ENCODE data around the gene MED25. TPM values are rescaled to one million over a fixed set of nuclear protein-coding genes. Genes with fewer than 3 reads are reported as not detected.

MED25 gene
- total and polyA plus RNA-seq, 2 experiments from 2014 or later = 45.6 to 58.6 TPM

GRCh38 chr19:49874503-49875157 lies 56.5 kb downstream of the MED25 start:
- ATAC-seq (no peak), DNase-seq (ENCODE audit: low spot score) (no peak)
- Mint-ChIP-seq H3K4me1 (peaks cover 30% of the 10 kb centered on the region), H3K9me3 (no peaks in the 10 kb centered on the region; the same call in 2 of the 3 replicates), H3K4me3 (no peak overlapping the region; the same call in 1 of the 3 replicates), H3K27ac (no peak overlapping the region; the same call in 1 of the 2 replicates), H3K27me3 (ENCODE audit: insufficient read depth, low read depth, poor library complexity) (peaks cover 18% of the 10 kb centered on the region), H3K36me3 (ENCODE audit: low read depth) (peaks cover 29% of the 10 kb centered on the region)
- peaks cover 21% of the 10 kb centered on the region; the same call in 1 of the 2 replicates for H3F3A ChIP-seq (replicated peaks; ENCODE audit: low read depth)
- TF ChIP-seq JUNB (IDR thresholded peaks at IDR 0.05; ENCODE audit: unreplicated experiment) (no peak), ZNF114 (CRISPR knock-in tag; IDR thresholded peaks at IDR 0.05) (no peak), NANOG (IDR thresholded peaks at IDR 0.05; ENCODE audit: borderline replicate concordance) (no peak), CTCF (conservative IDR thresholded peaks at IDR 0.05; ENCODE audit: low read depth in 2 of 2) (no peak), EZH2phosphoT487 (IDR thresholded peaks at IDR 0.05; ENCODE audit: unreplicated experiment) (no peak), ZNF331 (CRISPR knock-in tag; IDR thresholded peaks at IDR 0.05; ENCODE audit: low read depth) (no peak), CREB1 (CRISPR knock-in tag; IDR thresholded peaks at IDR 0.05; ENCODE audit: low read depth) (no peak), STAT1 (IDR thresholded peaks at IDR 0.05; ENCODE audit: unreplicated experiment) (no peak), EZH2 (IDR thresholded peaks at IDR 0.05; ENCODE audit: low read depth, unreplicated experiment) (no peak), POLR2AphosphoS5 (IDR thresholded peaks at IDR 0.05; ENCODE audit: low read depth) (no peak)
- TF ChIP-seq, protein P1, sequence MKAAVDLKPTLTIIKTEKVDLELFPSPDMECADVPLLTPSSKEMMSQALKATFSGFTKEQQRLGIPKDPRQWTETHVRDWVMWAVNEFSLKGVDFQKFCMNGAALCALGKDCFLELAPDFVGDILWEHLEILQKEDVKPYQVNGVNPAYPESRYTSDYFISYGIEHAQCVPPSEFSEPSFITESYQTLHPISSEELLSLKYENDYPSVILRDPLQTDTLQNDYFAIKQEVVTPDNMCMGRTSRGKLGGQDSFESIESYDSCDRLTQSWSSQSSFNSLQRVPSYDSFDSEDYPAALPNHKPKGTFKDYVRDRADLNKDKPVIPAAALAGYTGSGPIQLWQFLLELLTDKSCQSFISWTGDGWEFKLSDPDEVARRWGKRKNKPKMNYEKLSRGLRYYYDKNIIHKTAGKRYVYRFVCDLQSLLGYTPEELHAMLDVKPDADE (IDR thresholded peaks at IDR 0.05) = no peak
- TF ChIP-seq, protein P2, sequence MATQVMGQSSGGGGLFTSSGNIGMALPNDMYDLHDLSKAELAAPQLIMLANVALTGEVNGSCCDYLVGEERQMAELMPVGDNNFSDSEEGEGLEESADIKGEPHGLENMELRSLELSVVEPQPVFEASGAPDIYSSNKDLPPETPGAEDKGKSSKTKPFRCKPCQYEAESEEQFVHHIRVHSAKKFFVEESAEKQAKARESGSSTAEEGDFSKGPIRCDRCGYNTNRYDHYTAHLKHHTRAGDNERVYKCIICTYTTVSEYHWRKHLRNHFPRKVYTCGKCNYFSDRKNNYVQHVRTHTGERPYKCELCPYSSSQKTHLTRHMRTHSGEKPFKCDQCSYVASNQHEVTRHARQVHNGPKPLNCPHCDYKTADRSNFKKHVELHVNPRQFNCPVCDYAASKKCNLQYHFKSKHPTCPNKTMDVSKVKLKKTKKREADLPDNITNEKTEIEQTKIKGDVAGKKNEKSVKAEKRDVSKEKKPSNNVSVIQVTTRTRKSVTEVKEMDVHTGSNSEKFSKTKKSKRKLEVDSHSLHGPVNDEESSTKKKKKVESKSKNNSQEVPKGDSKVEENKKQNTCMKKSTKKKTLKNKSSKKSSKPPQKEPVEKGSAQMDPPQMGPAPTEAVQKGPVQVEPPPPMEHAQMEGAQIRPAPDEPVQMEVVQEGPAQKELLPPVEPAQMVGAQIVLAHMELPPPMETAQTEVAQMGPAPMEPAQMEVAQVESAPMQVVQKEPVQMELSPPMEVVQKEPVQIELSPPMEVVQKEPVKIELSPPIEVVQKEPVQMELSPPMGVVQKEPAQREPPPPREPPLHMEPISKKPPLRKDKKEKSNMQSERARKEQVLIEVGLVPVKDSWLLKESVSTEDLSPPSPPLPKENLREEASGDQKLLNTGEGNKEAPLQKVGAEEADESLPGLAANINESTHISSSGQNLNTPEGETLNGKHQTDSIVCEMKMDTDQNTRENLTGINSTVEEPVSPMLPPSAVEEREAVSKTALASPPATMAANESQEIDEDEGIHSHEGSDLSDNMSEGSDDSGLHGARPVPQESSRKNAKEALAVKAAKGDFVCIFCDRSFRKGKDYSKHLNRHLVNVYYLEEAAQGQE (IDR thresholded peaks at IDR 0.05; ENCODE audit: unreplicated experiment) = no peak
- TF ChIP-seq, protein P3, sequence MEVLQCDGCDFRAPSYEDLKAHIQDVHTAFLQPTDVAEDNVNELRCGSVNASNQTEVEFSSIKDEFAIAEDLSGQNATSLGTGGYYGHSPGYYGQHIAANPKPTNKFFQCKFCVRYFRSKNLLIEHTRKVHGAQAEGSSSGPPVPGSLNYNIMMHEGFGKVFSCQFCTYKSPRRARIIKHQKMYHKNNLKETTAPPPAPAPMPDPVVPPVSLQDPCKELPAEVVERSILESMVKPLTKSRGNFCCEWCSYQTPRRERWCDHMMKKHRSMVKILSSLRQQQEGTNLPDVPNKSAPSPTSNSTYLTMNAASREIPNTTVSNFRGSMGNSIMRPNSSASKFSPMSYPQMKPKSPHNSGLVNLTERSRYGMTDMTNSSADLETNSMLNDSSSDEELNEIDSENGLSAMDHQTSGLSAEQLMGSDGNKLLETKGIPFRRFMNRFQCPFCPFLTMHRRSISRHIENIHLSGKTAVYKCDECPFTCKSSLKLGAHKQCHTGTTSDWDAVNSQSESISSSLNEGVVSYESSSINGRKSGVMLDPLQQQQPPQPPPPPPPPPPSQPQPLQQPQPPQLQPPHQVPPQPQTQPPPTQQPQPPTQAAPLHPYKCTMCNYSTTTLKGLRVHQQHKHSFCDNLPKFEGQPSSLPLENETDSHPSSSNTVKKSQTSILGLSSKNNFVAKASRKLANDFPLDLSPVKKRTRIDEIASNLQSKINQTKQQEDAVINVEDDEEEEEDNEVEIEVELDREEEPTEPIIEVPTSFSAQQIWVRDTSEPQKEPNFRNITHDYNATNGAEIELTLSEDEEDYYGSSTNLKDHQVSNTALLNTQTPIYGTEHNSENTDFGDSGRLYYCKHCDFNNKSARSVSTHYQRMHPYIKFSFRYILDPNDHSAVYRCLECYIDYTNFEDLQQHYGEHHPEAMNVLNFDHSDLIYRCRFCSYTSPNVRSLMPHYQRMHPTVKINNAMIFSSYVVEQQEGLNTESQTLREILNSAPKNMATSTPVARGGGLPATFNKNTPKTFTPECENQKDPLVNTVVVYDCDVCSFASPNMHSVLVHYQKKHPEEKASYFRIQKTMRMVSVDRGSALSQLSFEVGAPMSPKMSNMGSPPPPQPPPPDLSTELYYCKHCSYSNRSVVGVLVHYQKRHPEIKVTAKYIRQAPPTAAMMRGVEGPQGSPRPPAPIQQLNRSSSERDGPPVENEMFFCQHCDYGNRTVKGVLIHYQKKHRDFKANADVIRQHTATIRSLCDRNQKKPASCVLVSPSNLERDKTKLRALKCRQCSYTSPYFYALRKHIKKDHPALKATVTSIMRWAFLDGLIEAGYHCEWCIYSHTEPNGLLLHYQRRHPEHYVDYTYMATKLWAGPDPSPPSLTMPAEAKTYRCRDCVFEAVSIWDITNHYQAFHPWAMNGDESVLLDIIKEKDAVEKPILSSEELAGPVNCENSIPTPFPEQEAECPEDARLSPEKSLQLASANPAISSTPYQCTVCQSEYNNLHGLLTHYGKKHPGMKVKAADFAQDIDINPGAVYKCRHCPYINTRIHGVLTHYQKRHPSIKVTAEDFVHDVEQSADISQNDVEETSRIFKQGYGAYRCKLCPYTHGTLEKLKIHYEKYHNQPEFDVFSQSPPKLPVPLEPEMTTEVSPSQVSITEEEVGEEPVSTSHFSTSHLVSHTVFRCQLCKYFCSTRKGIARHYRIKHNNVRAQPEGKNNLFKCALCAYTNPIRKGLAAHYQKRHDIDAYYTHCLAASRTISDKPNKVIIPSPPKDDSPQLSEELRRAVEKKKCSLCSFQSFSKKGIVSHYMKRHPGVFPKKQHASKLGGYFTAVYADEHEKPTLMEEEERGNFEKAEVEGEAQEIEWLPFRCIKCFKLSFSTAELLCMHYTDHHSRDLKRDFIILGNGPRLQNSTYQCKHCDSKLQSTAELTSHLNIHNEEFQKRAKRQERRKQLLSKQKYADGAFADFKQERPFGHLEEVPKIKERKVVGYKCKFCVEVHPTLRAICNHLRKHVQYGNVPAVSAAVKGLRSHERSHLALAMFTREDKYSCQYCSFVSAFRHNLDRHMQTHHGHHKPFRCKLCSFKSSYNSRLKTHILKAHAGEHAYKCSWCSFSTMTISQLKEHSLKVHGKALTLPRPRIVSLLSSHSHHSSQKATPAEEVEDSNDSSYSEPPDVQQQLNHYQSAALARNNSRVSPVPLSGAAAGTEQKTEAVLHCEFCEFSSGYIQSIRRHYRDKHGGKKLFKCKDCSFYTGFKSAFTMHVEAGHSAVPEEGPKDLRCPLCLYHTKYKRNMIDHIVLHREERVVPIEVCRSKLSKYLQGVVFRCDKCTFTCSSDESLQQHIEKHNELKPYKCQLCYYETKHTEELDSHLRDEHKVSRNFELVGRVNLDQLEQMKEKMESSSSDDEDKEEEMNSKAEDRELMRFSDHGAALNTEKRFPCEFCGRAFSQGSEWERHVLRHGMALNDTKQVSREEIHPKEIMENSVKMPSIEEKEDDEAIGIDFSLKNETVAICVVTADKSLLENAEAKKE (CRISPR knock-in tag; IDR thresholded peaks at IDR 0.05) = no peak
- no peaks in the 10 kb centered on the region; the same call in 1 of the 2 replicates for H4K20me1 ChIP-seq (replicated peaks; ENCODE audit: insufficient read depth)
- H3K27ac ChIP-seq (ENCODE audit: low read depth) = no peak overlapping the region
- no peak overlapping the region; the same call in 1 of the 2 replicates for H3K4me3 ChIP-seq
- H3K27me3 ChIP-seq (ENCODE audit: insufficient read depth) = no peaks in the 10 kb centered on the region
- no peak overlapping the region for H2AFZ ChIP-seq
- peaks cover 32% of the 10 kb centered on the region for H3K79me2 ChIP-seq (replicated peaks; ENCODE audit: insufficient read depth)
- 0 out of 2 replicates have a peak, but pooled peaks cover 8% of the 10 kb centered on the region for H3K36me3 ChIP-seq (ENCODE audit: insufficient read depth)
- H3K4me2 ChIP-seq = peak overlapping the region; percentile 95
- H3K4me1 ChIP-seq (ENCODE audit: insufficient read depth) = peaks cover 22% of the 10 kb centered on the region; the same call in 1 of the 2 replicates
- no peaks in the 10 kb centered on the region for H3K9me2 ChIP-seq (ENCODE audit: insufficient read depth)

All from GM23338 (cell line).